Fibroblast of skin of left quadriceps (primary cell): ENCODE measurements around the gene NFKB1.
A peak's percentile ranks its signal among the peaks of the same experiment; 100 is the strongest.
"Not testable (repeated sequence)": the region's sequence is repeated elsewhere in the genome, so short reads cannot be mapped to it uniquely, and the experiment has no call there.

Source experiments
- DNase-seq, 2 experiments: peaks; one replicate each; pipeline ENCODE4 v3.0.0-alpha.2; 2013; ENCODE audit warnings: low read depth in 2 of 2

The NFKB1 gene

DNA sequence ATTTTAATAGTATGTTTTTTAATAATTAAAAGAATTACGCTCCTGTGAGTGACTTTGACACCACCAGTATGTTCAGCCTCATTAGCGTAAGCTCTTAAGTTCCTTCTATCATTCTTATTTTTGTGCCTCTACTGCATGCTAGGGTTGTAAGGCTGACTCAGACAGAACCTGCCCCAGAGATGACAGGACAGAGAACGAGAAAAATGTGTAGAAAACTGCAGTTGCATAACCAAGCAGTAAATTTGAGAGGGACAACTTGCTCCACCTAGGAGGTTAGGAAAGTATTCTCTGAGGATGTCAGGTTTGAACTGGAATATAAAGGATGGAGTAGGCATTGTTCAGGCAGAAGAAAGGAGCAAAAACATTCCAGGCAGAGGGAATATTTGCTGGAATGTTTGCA, 98.7 kb downstream of the NFKB1 start:
- DNase-seq, result no peak

DNA sequence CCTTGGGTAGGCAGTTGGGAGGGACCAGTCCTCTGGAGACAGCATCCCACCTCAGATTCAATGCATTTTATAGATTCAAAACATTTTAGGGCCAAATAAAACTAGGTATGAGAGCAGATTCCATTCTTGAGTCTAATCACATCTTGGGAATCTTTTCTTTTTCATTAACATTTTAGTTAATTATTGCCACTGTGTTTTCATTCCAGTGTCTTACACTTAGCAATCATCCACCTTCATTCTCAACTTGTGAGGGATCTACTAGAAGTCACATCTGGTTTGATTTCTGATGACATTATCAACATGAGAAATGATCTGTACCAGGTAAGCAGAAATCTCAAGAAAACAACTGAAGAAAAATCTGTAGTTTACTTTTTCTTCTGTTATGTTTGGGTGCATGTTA, 99.5 kb downstream of the NFKB1 start:
- no peak for DNase-seq

DNA sequence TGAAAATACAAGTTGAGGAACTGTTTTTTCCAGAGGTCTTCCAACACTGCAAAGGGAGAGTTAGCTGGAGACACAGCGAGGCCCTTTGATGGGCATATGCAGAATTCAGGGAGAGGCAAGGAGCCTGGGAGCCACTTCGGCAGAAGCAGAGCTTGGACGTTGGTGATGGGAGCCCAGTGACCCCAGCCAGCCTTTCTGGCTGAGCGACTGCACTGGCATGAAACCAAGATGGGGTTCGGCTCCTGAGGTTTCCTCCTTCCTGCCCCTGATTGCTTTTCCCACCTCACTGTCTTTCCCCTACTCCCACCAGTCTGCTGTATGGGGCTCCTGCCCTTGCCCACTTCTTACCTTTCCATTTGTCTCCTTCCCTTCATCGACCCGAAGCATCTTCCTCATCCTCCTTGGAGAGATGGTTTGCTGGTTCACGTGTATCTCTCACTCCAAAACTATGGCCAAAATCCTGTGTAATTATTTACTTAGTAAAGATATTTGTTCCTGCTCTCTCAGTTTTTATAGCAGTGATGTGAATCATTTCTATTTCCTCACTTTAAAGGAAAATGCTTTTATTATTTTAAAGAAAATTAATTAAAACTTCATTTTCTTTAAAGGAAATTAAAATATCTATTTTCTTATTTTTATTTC, 100.5 kb downstream of the NFKB1 start:
- no peak for DNase-seq

DNA sequence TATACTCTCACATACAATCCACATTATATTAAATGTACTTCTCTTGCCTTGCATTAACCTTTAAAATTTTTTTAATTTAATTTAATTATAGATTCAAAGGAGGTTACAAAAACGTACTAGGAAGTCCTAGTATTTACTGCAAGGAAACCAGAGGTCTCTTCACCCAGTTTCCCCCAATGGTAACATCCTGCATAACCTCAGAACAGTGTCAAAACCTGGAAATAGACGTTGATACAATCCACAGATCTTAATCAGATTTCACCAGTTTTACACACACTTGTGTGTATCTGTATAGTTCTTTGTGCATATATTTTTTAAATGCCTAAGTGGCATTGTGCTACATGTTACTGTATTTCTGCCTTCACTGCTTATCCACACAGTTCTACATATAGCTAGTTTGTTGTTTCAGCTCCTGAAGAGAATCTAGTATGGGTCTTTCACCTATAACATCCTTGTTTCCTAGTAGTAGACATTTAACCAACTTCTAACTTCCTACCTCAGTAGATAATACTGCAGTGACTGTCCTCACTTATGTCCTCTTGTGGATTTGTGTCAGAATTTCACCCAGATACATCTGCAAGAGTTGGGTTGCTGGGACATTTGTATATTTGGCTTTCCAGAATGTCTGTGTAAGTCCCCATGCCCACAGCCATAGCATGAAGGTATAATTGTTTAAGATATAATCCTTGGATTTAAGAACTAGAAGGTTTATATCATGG, 103.2 kb downstream of the NFKB1 start:
- DNase-seq, result no peak

DNA sequence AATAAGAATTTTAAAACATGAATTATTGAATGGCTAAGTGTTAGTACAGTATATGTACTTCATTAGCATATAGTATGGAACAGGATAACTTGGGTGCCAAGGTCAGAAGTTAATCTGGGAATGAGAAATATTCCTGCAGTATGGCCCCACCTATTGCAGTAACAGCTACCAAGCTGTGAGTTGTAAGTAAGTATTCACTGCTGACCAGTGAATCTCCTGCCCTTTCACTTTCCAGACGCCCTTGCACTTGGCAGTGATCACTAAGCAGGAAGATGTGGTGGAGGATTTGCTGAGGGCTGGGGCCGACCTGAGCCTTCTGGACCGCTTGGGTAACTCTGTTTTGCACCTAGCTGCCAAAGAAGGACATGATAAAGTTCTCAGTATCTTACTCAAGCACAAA, 105.1 kb downstream of the NFKB1 start:
- no peak for DNase-seq

DNA sequence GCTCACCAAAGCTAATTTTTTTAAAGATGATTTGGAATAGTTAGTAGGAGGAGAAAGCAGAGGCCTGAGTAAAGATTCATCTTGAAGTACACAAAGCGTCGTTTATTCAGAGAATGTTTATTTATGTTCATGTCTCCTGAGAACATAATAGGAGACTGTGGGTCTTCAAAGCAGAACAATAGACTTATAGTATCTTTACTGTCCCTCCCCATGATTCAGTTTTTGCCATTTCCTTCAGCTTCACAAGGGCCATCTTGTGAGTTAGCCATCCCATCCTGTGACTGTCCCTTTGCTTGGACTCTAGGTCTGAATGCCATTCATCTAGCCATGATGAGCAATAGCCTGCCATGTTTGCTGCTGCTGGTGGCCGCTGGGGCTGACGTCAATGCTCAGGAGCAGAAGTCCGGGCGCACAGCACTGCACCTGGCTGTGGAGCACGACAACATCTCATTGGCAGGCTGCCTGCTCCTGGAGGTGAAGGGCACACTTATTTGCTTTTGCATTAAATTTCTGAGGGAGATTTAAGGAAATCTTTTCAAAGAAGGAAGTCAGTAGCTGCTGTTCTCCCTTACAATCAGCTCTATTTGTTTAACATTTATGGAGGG, 105.8 kb downstream of the NFKB1 start:
- no peak for DNase-seq

DNA sequence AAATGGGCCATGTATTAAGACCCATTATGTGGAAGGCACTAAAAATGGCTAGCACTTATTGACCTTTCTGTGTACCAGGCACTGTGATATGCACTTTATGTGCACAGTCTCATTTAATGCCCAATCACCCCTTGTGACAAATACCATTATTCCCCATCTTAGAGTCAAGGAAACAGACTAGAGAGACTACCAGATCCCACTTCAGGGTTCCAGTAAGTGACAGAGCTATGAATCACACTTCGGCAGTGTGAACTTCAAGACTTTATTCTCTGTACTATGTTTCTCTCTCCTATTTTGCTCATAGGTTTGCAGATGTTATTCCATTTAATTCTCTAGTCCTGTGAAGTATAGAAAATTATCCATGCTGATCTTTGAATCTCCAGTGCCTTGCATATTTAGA, 107.0 kb downstream of the NFKB1 start:
- no peak for DNase-seq

DNA sequence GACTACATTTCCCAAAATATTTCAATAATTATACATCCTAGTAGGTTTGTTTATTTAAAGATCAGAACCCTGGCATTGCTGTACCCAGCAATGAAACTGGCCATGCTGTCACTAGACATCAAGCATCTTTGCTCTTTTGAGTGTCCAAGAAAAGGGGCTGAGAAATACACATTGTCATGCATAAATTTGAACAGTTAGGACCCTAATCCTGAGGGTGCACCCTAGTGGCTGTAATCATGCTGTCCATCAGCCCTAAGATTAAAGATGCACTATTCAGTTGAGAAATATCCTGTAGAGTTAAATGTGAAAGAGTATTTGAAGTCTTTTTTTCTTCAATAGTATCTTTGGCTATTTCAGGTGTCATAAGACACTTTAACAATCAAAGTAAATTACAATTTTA, 108.8 kb downstream of the NFKB1 start:
- DNase-seq, result no peak

DNA sequence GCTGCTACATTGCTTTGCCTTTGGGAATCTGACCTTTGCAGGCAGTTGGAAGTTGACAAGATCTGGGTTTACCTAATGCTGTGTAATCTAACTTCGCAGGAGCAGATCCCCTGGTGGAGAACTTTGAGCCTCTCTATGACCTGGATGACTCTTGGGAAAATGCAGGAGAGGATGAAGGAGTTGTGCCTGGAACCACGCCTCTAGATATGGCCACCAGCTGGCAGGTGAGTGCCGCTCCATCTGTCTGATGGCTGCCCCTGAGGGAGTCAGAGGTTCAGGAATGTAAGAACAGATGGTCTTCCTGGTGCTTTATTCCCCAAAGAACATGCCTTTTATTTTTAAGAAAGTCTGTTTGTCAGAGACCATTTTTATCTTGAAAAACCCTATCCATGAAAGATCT, 109.3 kb downstream of the NFKB1 start:
- no peak for DNase-seq

DNA sequence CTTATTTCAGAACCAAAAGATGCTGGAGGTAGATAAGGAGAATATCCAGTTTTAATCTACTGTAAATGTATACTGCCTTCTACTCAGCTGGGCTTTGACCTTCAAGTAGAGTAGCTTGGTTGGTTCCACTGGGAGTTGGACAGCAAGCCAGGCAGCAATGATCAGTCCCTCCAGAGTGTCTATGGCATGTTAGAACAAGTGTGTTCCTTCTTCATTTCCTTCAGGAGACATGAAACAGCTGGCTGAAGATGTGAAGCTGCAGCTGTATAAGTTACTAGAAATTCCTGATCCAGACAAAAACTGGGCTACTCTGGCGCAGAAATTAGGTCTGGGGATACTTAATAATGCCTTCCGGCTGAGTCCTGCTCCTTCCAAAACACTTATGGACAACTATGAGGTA, 111.1 kb downstream of the NFKB1 start:
- DNase-seq, result no peak

DNA sequence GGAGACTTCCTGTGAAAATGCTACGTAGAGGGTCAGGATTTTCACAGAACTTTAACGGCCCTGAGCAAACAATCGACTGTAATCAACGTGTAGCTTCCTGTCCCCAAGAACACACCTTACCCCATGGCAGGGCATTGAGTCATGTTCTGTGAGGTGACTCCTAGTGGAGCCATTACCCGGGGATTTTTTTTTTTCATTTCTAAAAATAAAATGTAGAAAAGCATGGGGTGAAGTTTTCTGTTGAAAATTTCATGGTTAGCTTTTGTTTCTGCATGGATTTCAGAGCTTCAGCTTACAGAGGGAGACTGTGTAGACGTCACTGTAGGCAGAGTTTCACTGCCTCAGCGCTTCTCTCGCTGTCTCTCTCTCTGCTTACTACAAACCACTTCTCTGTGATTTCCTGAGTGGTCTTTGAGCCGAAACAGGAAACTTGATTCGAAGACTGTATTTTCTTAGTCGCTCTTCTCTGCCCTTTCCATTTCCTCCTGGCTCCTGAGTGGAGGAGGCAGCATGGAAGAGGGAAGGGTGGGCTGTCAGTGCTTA, 111.7 kb downstream of the NFKB1 start:
- no peak for DNase-seq

DNA sequence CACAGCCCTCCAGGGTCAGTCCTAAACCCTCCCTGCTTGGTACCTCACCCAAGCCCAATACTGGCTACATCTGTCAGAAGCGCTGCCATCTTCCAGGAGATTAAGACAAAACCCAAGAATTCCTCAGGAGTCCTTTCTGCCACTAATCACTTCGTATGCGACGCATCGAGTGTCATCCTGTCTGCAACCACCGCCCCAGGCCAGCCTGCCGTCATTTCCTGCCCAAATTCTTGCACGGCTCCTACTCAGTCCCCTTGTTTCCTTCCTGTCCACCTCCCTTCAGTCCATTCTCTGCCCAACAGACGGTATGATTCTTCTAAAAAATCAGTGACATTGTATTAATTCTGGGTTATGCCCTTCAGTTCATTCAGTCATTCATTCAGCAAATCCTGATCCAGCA, 113.6 kb downstream of the NFKB1 start:
- DNase-seq, result no peak

DNA sequence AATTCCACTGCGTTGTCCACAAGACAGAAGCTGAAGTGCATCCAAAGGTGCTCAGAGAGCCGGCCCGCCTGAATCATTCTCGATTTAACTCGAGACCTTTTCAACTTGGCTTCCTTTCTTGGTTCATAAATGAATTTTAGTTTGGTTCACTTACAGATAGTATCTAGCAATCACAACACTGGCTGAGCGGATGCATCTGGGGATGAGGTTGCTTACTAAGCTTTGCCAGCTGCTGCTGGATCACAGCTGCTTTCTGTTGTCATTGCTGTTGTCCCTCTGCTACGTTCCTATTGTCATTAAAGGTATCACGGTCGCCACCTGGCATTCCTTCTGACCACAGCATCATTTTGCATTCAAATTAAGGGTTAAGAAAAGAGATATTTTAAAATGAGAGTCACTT, 115.5 kb downstream of the NFKB1 start:
- DNase-seq, result no peak

DNA sequence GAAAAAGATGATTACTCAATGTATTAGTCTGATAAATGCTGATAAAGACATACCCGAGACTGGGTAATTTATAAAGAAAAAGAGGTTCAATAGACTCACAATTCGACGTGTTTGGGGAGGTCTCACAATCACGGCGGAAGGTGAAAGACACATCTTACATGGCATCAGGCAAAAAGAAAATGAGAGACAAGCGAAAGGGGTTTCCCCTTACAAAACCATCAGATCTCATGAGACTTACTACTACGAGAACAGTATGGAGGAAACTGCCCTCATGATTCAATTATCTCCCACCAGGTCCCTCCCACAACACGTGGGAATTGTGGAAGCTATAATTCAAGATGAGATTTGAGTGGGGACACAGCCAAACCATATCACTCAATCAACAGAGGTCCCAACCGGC, 117.9 kb downstream of the NFKB1 start:
- DNase-seq, result not testable (repeated sequence)

DNA sequence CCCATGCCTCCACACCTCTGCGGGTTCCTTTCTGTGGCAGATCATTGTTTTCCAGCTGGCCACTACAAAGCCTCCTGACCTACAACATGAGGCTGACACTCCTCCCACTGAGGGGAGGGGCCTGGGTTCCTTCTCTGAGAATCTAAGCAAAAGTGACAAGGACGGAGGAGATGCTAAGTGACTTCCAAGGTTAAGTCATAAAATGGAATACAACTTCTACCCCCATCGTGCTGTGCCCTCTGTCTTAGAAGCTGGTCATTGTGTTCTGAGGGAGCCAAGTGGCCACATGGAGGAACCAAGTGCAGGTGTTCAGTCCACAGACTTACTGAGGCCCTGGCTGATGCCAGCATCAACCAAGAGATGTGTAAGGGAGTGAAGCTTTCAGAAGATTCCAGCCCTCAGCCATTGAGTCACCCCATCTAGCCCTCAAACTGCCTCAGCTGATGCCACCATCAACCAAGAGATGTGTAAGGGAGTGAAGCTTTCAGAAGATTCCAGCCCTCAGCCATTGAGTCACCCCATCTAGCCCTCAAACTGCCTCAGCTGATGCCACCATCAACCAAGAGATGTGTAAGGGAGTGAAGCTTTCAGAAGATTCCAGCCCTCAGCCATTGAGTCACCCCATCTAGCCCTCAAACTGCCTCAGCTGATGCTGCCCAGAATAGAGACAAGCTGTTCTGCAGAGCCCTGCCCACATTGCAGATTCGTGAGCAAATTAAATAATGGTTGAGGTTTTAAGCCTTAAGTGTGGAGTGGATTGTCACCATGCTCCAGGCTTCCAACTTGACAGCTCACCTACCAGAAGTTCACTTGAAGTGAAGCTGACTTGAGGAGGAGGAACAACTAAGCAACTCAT, 118.8 kb downstream of the NFKB1 start:
- DNase-seq, result not testable (repeated sequence)

DNA sequence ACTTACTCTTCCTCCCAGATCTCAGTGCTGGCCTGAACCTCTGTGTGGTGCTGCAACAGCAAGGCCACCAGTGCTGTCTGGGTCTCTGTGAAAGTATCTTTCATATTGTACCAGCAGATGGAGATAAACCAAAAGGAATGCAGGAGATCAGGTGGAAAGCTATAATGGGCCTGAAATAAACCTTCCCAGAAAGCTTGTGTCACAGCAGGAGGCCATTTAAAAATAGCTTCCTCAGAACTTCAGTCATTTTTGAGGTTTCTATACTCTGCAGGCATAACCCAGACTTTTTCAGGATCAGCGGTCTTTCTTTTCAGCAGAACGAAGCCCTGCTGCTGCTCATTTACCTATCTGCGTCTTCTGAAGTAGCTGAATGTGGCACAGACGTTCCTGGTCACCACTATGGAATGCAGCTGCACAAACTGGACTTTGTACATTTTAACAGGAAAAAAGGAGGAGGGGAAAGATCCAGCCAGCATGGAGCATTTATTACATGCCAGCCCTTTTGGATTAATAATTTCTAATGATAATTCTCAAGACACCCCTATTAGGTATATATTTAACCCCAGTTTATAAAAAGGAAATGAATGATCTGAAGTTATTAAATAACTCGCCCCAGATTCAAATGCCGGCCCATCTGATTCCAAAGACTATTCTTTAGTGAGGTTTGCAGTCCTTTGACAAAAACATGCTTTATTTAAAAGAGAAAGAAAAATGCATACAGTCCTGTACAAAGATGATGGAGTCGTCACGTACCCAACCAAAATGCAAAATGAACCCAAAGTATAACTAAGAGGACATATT, 119.7 kb downstream of the NFKB1 start:
- peak; percentile 77 to 84 for DNase-seq

DNA sequence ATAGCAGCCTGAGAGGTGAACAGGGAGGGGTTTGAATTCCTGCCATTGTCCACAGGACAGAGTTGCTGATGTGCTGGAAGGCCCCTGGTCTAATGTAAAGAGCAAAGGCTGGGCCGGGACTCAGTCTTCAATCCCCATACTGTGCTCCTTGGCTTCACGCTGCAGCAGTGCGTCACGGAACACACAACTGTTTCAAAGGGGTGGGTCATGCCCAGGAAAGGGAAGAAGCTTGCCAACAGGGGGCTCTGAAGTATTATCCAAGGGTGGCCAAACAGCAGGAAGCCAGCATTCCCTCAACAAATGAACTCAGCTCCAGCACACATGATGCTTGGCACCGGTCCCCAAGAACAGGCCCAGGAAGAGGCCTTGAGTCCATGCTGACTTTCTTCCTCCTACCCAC, 122.5 kb downstream of the NFKB1 start:
- DNase-seq, result peak; percentile 33 to 40

DNA sequence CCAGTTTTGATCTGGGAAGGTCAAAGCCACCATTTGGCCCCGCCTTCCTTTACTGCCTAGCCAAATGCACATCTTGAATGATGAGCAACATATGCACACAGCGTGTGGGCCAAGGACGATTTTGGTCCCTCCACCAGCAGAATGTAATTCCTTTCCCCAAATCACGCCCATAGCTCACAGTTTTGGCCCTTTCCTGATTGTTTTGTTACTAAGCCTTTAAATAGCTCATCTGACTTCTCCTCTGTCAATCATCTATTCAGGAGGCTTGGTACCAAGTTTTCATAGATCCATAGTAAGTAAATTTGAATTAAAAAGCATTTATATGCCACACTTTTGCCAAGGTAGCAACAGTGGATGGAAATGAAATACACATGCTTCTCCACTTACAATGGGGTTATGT, 123.3 kb downstream of the NFKB1 start:
- DNase-seq, result no peak

DNA sequence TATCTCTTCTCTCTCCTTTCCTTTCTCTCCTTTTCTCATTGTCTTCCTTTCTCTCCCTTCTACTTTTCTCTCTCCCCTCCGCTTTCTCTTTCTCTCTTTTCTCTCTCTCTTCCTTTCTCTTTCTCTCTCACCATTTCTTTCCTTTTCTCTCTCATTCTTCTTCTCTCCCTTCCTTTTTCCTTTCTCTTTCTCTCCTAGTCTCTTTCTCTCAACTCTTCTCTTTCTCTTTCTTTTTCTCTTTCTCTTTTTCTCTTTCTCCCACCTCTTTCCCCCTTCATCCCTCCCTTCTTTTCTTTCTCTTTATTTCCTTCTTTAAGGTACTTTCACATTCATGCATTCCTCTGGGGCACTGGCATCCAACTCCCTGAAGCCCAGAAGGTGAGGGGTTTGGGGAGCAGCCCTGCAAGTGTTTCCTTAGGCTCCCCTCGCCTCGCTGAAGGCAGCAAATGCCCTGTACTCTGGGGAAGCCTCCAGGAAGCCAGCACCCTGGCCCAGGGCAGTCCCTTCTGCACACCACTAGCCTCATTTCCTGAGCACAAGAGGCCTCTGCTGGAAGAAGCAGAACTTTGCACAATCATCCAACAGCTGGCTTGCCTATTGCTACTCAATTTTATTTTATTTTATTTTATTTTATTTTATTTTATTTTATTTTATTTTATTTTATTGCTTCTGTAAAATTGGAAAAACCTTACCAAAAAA, 124.2 kb downstream of the NFKB1 start:
- no peak for DNase-seq

DNA sequence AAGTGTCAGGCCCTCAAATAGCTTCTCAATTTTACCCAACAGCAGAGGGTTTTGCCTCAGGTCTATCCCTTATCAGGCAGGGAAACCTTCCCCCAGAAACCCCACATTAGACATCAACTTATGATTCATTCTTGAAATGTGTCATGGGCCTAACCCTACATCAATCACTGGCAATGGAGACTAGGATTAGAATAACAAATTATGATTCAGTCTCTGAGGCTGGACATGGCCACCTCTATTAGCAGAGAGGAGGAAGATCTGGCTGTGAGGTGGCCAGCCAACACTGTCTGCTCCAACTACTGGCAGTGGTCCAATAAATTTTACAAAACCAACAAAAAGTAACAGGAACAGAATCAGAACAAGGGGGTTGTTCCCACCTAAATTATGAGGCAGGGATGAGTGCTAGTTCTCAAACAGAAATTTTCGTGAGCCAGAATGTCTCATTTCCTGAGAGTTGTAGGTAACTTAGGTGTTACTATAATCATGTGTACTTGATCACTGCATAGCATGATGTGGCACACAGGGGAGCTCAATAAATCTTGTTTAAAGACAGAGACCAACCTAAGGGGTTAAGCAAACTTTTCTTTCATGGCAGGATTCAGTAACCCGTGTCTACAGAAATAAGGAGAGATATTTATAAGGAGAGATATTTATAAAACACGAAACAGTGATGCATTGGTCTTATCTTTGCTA, 126.8 kb downstream of the NFKB1 start:
- DNase-seq, result peak in 1 of 2 experiments; percentile 24
